GM10248 (cell line): ENCODE data around the gene AIG1.
"Not testable (repeated sequence)": the region's sequence is repeated elsewhere in the genome, so short reads cannot be mapped to it uniquely, and the experiment has no call there.

ENCODE experiments used
- CTCF ChIA-PET: fragments of 300-600 bp; sonication (Branson Sonifier 250); formaldehyde crosslinking; extraction: SDS; loops from one replicate; lab custom pipeline; 2021; ENCODE audit warnings: antibody characterized with exemption; lab: Yijun Ruan, JAX
- POLR2A ChIA-PET: fragments of 350-650 bp; sonication (Branson Sonifier 250); formaldehyde crosslinking; extraction: SDS; loops from one replicate; lab custom pipeline; 2020; ENCODE audit warnings: antibody characterized with exemption; lab: Yijun Ruan, JAX
- DNase-seq: peaks from one replicate; pipeline ENCODE4 v3.0.0; 2012; ENCODE audit errors: extremely low spot score
- CTCF ChIP-seq: IDR thresholded peaks from 2 replicates; pipeline ENCODE4 v1.5.1; 2012; ENCODE audit warnings: mild to moderate bottlenecking, low read depth; ENCODE audit errors: extremely low read depth, missing control alignments, control extremely low read depth

The AIG1 gene

DNA sequence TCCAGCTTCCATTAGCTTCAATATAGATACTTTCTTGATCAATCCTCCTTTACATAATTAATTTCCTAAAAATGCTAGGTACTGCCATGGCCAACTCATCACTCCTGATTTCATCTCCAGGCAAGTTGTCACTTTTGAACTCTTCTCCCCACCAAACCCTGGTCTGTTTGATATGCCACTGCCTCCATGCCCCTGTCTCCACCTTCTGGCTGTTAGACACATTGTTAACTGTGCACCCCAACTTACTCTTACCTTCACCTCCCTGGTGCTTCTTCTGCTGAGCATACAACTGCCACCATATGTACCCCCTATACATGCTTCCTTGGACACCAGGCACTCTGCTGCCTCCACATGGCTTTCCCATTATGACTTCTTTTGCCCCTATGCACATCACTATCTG, 21.9 kb upstream of the AIG1 start:
- ChIA-PET POLR2A (no interaction called here), CTCF (interaction anchor here (1.1 kb wide), 1 partner anchor 10 kb away, joined by 4 read pairs; no protein-coding TSS in a partner anchor)
- no peak for TF ChIP-seq CTCF
- no peak for DNase-seq

DNA sequence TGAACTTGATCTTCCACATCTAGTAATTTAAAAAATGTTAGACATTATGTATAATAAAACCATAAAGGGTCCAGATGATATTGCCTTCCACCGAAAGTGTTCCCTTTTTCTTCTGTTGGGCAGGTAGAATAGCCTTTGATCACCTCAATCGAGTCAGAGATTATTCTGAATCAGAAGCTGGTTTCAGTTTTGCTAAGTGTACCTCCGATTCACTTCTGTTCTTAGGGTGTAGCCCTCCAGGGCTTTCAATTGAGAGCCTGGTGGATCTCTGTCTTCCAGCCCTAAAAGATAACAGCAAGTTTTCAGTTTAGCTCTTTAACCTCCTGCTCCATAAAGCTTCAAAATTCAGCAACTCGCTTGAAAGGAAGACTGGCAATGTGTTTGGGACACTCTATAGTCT, 21.1 kb upstream of the AIG1 start:
- ChIA-PET POLR2A (no interaction called here), CTCF (interaction anchor here (1.1 kb wide), 1 partner anchor 9 kb away, joined by 4 read pairs; no protein-coding TSS in a partner anchor)
- no peak for TF ChIP-seq CTCF
- DNase-seq = peak; percentile 29

GRCh38 chr6:143040018-143040417, 20.7 kb upstream of the AIG1 start:
- DNase-seq = no peak
- TF ChIP-seq CTCF = no peak
- ChIA-PET CTCF (interaction anchor here (1.1 kb wide), 1 partner anchor 9 kb away, joined by 4 read pairs; no protein-coding TSS in a partner anchor), POLR2A (no interaction called here)

DNA sequence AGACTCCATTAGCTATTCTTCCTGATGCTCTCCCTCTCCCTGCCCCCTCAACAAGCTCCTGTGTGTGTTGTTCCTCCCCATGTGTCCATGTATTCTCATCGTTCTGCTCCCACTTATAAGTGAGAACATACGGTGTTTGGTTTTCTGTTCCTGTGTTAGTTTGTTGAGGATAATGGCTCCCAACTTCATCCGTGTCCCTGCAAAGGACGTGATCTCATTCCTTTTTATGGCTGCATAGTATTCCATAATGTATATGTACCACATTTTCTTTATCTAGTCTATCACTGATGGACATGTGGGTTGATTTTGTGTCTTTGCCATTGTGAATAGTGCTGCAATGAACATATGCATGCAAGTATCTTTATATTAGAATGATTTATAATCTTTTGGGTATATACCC, 16.3 kb upstream of the AIG1 start:
- CTCF ChIA-PET, POLR2A ChIA-PET, DNase-seq: not testable (repeated sequence)

- ChIA-PET CTCF (interaction anchor here (1.3 kb wide), 3 partner anchors 10 to 357 kb away, joined by 4 to 5 read pairs (median 4); no protein-coding TSS in a partner anchor), POLR2A (no interaction called here)
- DNase-seq = no peak
- TF ChIP-seq CTCF = no peak
Observed at GRCh38 chr6:143049611-143050010, 11.1 kb upstream of the AIG1 start.

- POLR2A ChIA-PET = no interaction called here
- CTCF ChIA-PET = interaction anchor here (0.9 kb wide), 1 partner anchor 377 kb away, joined by 3 read pairs; no protein-coding TSS in a partner anchor
- no peak for DNase-seq
- no peak for TF ChIP-seq CTCF
Observed at GRCh38 chr6:143050509-143050908, 10.2 kb upstream of the AIG1 start.

- POLR2A ChIA-PET = no interaction called here
- no peak for TF ChIP-seq CTCF
- DNase-seq = no peak
- CTCF ChIA-PET = no interaction called here
Observed at GRCh38 chr6:143052282-143052681, 8.4 kb upstream of the AIG1 start.
